Measurements from ENCODE around the gene SDCBP2. TPM values are rescaled to one million over a fixed set of nuclear protein-coding genes. Genes with fewer than 3 reads are reported as not detected.
"Not testable (repeated sequence)": the region's sequence is repeated elsewhere in the genome, so short reads cannot be mapped to it uniquely, and the experiment has no call there.

The SDCBP2 gene
- total and polyA plus RNA-seq, 2 donors (not counting 1 experiment from before 2014, with no cell fraction given) = 1.2 to 1.3 TPM

- H4K20me1 ChIP-seq (ENCODE audit: control insufficient read depth, insufficient read depth, low read length, poor library complexity, severe bottlenecking) = no peaks in the 10 kb centered on the region
- no peaks in the 10 kb centered on the region for H3K4me1 ChIP-seq (ENCODE audit: control insufficient read depth in 2 of 2, insufficient read depth in 2 of 2, low read length in 2 of 2)
- no peak for ATAC-seq (ENCODE audit: low read depth)
- no peak overlapping the region for H3K27ac ChIP-seq (ENCODE audit: low read length in 2 of 2)
- POLR2A ChIA-PET = no interaction called here
- no peaks in the 10 kb centered on the region for H3K79me2 ChIP-seq (ENCODE audit: control insufficient read depth, insufficient read depth, low read length)
- CTCF ChIA-PET = interaction anchor here (0.8 kb wide), 1 partner anchor 158 kb away, joined by 3 read pairs; no protein-coding TSS in a partner anchor
- H3K9me3 ChIP-seq (ENCODE audit: control extremely low read depth in 1 of 3, control insufficient read depth in 2 of 3, insufficient read depth in 1 of 3, low read length in 2 of 3) = peaks cover 0 to 3% (median 3%) of the 10 kb centered on the region in 3 donors
- Mint-ChIP-seq H3K4me3 (no peak overlapping the region), H3K4me1 (peaks cover 3% of the 10 kb centered on the region), H3K27me3 (no peaks in the 10 kb centered on the region), H3K9me3 (ENCODE audit: insufficient read depth) (peaks cover 6% of the 10 kb centered on the region), H3K27ac (no peak overlapping the region)
- H3K9ac ChIP-seq (ENCODE audit: low read length) = no peak overlapping the region
- H3K27me3 ChIP-seq (replicated peaks in 1 of 4; ENCODE audit: control extremely low read depth in 1 of 4, control insufficient read depth in 3 of 4, insufficient read depth in 4 of 4, low read length in 3 of 4) = no peaks in the 10 kb centered on the region
- DNase-seq = no peak
- no peak overlapping the region for H3K4me3 ChIP-seq (ENCODE audit: control extremely low read depth in 1 of 5, extremely low read depth in 1 of 5, insufficient read depth in 1 of 5, low read depth in 2 of 5, low read length in 4 of 5)
- H3K36me3 ChIP-seq (replicated peaks in 1 of 2; ENCODE audit: control extremely low read depth in 1 of 2, control insufficient read depth in 1 of 2, extremely low read depth in 1 of 2, insufficient read depth in 2 of 2, low read length in 1 of 2) = peaks cover 0 to 2% of the 10 kb centered on the region in 2 experiments
- no peak overlapping the region for H2AFZ ChIP-seq (ENCODE audit: insufficient read depth, low read depth, low read length, poor library complexity, severe bottlenecking)
- TF ChIP-seq EZH2 (IDR thresholded peaks at IDR 0.05; ENCODE audit: borderline replicate concordance, insufficient read depth, low read depth, low read length, poor library complexity, severe bottlenecking) (no peak), CTCF (IDR thresholded peaks at IDR 0.05) (no peak)
- intact Hi-C loops (cut with micrococcal nuclease) = no loop called here
- no peak overlapping the region for H3K4me2 ChIP-seq (replicated peaks; ENCODE audit: low read depth, low read length, poor library complexity, severe bottlenecking)
- WGBS (ENCODE audit: insufficient coverage) = no CpG with 5 or more reads among the region's 1 CpG
These were observed 16.8 kb upstream of the SDCBP2 start for GRCh38 chr20:1345756-1346093.

GRCh38 chr20:1345030-1345755 is 16.3 kb upstream of the SDCBP2 start:
- ATAC-seq (ENCODE audit: low read depth) = no peak
- H3K4me3 ChIP-seq (ENCODE audit: control extremely low read depth in 1 of 5, extremely low read depth in 1 of 5, insufficient read depth in 1 of 5, low read depth in 2 of 5, low read length in 4 of 5) = no peak overlapping the region
- no peak overlapping the region for H3K27ac ChIP-seq (ENCODE audit: low read length in 2 of 2)
- intact Hi-C loops (cut with micrococcal nuclease) = no loop called here
- POLR2A ChIA-PET = no interaction called here
- peaks cover 0 to 3% (median 3%) of the 10 kb centered on the region in 3 donors for H3K9me3 ChIP-seq (ENCODE audit: control extremely low read depth in 1 of 3, control insufficient read depth in 2 of 3, insufficient read depth in 1 of 3, low read length in 2 of 3)
- 89% methylated on average over 4 of the region's 4 CpGs for WGBS (ENCODE audit: insufficient coverage)
- H3K4me2 ChIP-seq (replicated peaks; ENCODE audit: low read depth, low read length, poor library complexity, severe bottlenecking) = no peak overlapping the region
- Mint-ChIP-seq H3K27ac (no peak overlapping the region), H3K4me3 (no peak overlapping the region), H3K4me1 (peaks cover 3% of the 10 kb centered on the region), H3K27me3 (no peaks in the 10 kb centered on the region), H3K9me3 (ENCODE audit: insufficient read depth) (peaks cover 6% of the 10 kb centered on the region)
- no peak overlapping the region for H2AFZ ChIP-seq (ENCODE audit: insufficient read depth, low read depth, low read length, poor library complexity, severe bottlenecking)
- no peak for DNase-seq
- no peak overlapping the region for H3K9ac ChIP-seq (ENCODE audit: low read length)
- peaks cover 0 to 2% of the 10 kb centered on the region in 2 experiments for H3K36me3 ChIP-seq (replicated peaks in 1 of 2; ENCODE audit: control extremely low read depth in 1 of 2, control insufficient read depth in 1 of 2, extremely low read depth in 1 of 2, insufficient read depth in 2 of 2, low read length in 1 of 2)
- TF ChIP-seq CTCF (IDR thresholded peaks at IDR 0.05) (no peak), EZH2 (IDR thresholded peaks at IDR 0.05; ENCODE audit: borderline replicate concordance, insufficient read depth, low read depth, low read length, poor library complexity, severe bottlenecking) (no peak)
- no peaks in the 10 kb centered on the region for H3K4me1 ChIP-seq (ENCODE audit: control insufficient read depth in 2 of 2, insufficient read depth in 2 of 2, low read length in 2 of 2)
- CTCF ChIA-PET = no interaction called here
- H3K79me2 ChIP-seq (ENCODE audit: control insufficient read depth, insufficient read depth, low read length) = no peaks in the 10 kb centered on the region
- no peaks in the 10 kb centered on the region for H3K27me3 ChIP-seq (replicated peaks in 1 of 4; ENCODE audit: control extremely low read depth in 1 of 4, control insufficient read depth in 3 of 4, insufficient read depth in 4 of 4, low read length in 3 of 4)
- H4K20me1 ChIP-seq (ENCODE audit: control insufficient read depth, insufficient read depth, low read length, poor library complexity, severe bottlenecking) = no peaks in the 10 kb centered on the region

GRCh38 chr20:1343446-1344124 is 14.6 kb upstream of the SDCBP2 start:
- H3K4me2 ChIP-seq (replicated peaks; ENCODE audit: low read depth, low read length, poor library complexity, severe bottlenecking); H3K4me3 ChIP-seq (ENCODE audit: control extremely low read depth in 1 of 5, extremely low read depth in 1 of 5, insufficient read depth in 1 of 5, low read depth in 2 of 5, low read length in 4 of 5); H3K27me3 Mint-ChIP-seq; H3K4me3 Mint-ChIP-seq; H3K27me3 ChIP-seq (replicated peaks in 1 of 4; ENCODE audit: control extremely low read depth in 1 of 4, control insufficient read depth in 3 of 4, insufficient read depth in 4 of 4, low read length in 3 of 4); H3K9ac ChIP-seq (ENCODE audit: low read length); H3K9me3 Mint-ChIP-seq (ENCODE audit: insufficient read depth); H3K4me1 Mint-ChIP-seq; H4K20me1 ChIP-seq (ENCODE audit: control insufficient read depth, insufficient read depth, low read length, poor library complexity, severe bottlenecking); H3K27ac Mint-ChIP-seq; H3K79me2 ChIP-seq (ENCODE audit: control insufficient read depth, insufficient read depth, low read length); ATAC-seq (ENCODE audit: low read depth); H3K27ac ChIP-seq (ENCODE audit: low read length in 2 of 2); intact Hi-C loops (cut with micrococcal nuclease); H2AFZ ChIP-seq (ENCODE audit: insufficient read depth, low read depth, low read length, poor library complexity, severe bottlenecking); H3K36me3 ChIP-seq (replicated peaks in 1 of 2; ENCODE audit: control extremely low read depth in 1 of 2, control insufficient read depth in 1 of 2, extremely low read depth in 1 of 2, insufficient read depth in 2 of 2, low read length in 1 of 2); H3K4me1 ChIP-seq (ENCODE audit: control insufficient read depth in 2 of 2, insufficient read depth in 2 of 2, low read length in 2 of 2); DNase-seq; H3K9me3 ChIP-seq (ENCODE audit: control extremely low read depth in 1 of 3, control insufficient read depth in 2 of 3, insufficient read depth in 1 of 3, low read length in 2 of 3): not testable (repeated sequence)
- ChIA-PET CTCF (interaction anchor here (0.8 kb wide), 1 partner anchor 95 kb away, joined by 3 read pairs; no protein-coding TSS in a partner anchor), POLR2A (interaction anchor here (0.6 kb wide), 1 partner anchor 1465 kb away, joined by 3 read pairs; no protein-coding TSS in a partner anchor)
- 98% methylated on average over 5 of the region's 8 CpGs for WGBS (ENCODE audit: insufficient coverage)
